HG02678 (cell line): ENCODE results near the gene SNCAIP.
A peak's percentile ranks its signal among the peaks of the same experiment; 100 is the strongest.

ENCODE experiments used
- ATAC-seq: cut with Tn5 transposase; IDR thresholded peaks from one replicate; pipeline ENCODE4 v1.9.1; 2021; ENCODE audit warnings: mild to moderate bottlenecking, moderate library complexity; ENCODE audit not compliant: unreplicated experiment

The SNCAIP gene

DNA sequence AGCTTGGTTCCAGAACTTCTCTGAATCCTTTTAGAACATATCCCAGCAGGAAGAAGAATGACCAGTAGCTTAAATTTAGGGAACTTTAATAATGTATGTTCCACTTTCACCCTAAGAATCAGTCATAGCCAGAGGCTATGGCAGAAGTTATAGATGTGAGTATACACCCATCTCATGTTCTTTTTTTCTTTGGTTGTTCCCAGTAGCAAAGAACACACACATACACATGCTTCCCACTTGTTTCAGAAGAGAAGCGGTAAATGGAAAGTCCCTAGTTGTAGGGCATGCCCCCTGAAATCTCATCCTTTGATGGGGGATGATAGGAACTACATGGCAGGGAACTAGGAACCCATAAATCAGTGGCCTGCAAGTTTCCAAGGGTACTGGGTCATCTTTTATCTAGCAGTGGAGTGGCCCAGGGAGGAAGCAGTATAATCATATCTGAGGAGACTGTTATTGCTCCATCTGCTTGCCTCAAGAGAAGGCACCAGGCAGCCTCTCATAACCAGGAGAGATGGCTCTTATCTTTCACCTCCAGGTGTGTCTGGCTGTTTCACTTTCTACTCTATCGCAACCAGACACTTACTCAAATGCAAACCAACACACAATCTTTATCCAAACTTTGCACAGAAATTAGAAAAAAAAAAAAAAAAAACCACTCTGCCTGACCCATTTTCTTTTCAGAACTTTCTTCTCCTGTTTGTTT, 109.5 kb downstream of the SNCAIP start:
- ATAC-seq: peak; percentile 90

DNA sequence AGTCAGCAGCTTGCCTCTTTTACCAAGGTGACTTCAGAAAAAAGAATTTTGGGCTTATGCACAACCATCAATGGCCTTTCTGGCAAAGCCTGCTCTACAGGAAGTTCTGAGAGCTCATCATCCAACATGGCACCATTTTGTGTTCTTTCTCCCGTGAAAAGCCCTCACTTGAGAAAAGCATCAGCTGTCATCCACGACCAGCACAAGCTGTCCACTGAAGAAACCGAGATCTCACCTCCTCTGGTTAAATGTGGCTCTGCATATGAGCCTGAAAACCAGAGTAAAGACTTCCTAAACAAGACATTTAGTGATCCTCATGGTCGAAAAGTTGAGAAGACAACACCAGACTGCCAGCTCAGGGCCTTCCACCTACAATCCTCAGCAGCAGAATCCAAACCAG, 111.2 kb downstream of the SNCAIP start:
- no peak for ATAC-seq

DNA sequence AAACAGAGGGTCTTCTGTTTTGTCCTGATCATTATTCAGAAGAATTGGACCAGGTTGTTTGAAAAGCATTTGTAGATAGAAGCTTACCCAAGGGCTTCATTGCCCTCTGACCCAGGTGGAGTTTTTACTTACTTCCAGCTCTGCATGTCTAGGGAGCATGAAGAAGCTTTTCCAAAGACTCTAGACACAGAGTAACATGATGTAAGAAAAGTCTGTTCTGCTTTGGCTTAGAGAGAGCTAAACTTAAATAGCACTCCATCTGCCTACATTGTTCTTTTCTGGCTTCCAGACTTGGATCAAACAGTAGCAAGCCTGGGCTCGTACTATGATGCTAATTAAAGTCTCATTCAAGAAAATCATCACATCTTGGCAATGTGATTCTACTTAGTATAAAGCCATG, 112.1 kb downstream of the SNCAIP start:
- no peak for ATAC-seq

DNA sequence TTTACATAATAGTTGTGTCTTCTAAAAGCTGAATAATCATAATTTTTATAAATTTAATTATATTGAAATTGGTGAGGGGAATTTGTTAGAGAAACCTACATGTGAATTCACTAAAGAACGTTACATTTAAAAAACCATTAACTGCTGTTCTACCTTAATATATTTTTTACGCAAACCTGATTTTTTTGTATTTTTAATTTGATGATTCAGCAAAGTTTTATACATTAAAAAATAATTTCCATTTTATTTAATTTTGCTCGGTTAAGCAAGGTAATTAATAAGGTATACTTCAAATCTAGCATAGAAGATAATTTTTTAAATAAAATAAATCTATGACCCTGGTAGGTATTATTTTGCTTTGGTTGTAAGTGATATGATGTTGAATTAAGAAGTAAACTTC, 114.3 kb downstream of the SNCAIP start:
- ATAC-seq: no peak

DNA sequence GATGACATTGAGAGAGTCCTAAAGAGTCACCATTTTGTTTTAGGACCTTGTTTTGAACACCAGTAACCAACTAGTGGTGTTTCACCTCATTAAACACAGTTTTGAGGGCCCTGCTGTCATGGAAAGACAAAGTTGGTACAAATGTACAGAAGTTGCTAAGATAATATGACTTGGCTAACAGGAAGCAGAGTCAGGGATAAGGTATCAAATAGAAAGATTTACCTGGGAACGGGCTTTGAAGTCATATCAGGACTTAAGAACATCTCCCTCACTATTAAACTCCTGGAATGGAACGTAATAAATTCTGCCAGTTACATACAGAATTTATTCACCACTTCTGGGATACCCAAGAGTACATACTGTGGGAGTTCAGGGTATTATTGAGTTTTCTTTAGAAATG, 115.6 kb downstream of the SNCAIP start:
- ATAC-seq: no peak

DNA sequence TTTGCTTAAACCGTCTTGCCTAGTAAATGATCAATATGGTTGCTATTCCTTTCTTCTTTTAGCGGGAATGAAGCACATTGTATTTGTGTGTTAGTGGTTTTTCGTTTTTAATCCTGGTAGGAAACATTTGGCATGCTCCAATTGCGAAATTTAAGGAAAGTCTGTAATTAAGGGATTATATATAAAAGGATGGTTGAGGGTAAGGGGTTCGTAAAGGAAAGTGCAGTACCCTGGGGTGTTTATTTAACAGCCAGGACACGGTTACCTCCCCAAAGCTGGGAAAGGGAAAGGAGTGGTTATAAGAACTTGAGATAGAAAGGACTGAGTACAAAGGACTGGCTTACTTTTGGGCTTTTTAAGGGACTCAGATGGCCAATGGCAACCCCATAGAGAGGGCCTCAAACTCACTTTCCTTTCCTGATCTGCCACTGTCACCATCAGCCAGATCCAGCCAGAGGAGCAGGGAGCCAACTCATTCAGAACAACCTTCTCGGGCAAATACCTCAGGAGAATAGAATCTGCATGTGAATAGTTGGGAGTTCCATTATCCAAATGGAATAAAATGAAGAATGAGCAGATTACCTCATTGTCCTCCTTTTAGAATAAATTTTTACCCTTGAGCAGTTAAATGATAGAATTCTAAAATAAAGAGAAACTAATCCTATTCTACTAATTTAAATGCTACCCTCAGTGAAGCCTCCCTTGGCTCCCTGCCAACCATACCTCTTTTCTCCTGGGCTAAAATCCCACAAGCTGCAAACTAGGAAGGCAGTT, 117.7 kb downstream of the SNCAIP start:
- ATAC-seq: no peak

DNA sequence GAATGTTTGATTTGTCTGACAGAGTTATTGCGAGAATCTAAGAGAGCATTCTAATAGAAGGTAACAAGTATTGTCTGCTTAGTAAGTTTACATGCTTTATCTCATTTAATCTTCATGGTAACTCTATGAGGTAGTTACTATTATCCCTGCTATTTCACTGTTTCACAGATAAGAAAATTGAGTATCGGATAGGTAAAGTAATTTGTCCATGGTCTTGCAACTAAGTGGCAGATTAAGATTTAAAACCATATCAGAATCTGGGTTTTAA, 118.2 kb downstream of the SNCAIP start:
- no peak for ATAC-seq

DNA sequence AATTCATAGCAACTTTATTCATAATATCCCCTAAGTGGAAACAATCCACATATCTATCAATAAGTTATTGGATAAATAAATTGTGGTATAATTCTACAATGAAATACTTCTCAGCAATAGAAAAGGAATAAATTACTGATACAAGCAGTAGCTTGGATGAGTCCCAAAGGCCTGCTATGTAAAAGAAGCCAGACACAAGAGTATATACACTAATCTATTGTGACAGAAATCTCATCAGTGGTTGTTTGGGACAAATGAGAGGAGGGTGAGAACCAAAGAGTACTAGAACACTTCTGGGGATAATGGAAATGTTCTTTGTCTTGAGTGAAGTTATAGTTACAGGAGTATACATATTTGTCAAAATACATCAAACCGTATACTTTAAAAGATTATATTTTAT, 119.3 kb downstream of the SNCAIP start:
- ATAC-seq: no peak

DNA sequence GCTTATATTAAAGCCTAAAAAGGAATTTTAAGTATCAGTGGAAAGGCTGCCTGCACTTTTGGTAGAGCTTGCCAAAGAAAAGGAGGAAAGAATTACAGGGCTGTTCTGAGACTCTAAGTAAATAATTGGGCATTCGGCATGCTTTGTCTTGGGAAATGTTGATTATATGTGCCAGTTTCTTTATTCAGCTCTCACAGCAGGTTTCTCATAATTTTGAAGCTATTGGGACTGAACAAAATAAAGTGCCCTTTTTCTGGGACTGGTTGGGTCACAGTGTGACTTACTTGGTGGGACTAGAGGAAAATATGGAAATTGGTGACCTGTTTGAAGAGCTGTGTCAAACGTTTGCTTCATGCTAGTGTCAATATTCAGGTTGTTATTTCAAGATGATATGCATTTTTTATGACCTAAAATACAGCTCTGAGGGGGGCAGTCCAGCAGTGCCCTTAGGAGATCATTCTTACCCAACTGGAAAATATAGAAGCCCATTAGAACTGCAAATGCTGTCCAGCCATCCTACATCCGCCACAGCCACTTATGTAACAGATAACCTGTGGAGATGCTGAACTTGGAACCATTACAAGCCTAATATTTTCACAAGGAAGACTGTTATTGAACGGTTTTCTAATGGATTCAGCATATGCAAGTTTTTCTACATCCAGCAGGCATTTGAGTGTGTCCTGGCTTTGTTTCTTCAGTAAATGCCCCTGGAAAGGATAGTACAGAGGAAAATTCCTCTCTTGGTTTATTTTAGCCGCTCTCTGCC, 122.4 kb downstream of the SNCAIP start:
- no peak for ATAC-seq

DNA sequence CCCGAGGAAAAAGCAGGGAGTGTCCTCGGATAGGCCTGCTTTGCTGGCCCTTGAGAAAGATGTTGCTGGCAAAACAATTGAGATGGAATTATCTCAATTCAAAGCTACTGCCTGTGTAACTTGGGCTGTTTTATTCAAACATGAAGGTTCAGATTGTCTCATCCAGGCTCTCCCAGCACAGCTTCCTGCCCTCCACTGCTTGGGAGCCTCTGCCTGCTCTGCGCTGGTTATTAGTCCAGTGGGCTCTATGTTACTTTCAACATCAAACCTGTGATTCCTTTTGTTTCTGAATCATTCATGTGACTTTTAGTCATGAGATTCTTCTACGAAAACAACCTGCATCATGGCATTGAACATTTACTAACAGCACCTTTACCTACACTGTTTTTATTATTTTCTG, 123.2 kb downstream of the SNCAIP start:
- no peak for ATAC-seq

DNA sequence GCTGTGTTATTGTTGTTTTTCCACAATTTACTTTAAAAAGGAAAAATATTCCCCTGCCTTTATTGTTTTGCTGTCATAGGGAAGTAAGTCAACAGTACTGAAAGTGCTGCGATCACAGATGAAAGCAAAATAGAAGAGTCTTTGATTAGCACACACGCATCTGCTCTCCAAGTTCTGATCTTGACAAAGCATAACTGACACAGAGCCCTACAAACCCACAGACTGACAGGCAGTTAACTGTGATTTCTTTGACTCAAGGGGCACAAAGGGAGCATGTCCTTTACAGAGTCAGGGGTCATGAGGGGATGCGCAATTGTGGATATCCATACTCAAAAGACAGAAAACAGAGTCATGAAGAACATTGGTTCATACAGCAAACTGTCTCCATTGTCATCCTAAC, 123.7 kb downstream of the SNCAIP start:
- no peak for ATAC-seq

DNA sequence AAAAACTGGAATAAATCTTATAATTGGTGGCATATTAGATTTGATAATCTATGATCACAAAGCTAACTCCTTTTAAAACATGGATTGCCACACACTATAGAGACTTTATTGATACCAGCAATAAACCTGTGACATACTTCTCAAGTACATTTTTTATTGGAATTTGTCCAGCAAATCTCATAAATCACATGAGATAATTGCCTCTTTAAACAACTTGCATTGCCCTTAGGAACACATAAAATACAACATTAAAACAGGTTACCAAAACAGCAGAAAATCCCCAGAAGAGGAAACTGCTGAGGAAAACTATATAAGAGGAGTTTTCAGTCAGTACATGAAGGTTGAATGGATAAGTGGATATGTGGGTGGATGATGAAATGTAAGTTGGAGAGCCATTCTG, 124.6 kb downstream of the SNCAIP start:
- ATAC-seq: no peak

DNA sequence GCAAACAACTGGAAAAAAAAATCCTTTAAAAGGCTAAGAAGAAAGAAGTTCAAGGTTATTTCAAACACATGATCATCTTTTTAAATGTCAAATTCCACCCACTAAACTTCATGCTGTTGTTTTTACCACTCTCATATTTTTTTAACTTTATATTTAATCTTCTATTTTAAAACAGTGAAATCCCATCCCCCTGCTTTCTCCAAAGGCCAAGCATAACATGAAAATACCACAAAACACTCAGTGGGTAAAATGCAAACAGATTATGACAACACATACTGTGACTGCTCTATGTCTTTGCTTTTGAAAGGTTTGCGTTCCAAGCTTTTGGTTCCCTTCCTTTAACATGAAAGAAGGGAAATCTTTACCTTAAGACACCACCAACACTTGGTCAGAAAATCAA, 127.6 kb downstream of the SNCAIP start:
- ATAC-seq: no peak

DNA sequence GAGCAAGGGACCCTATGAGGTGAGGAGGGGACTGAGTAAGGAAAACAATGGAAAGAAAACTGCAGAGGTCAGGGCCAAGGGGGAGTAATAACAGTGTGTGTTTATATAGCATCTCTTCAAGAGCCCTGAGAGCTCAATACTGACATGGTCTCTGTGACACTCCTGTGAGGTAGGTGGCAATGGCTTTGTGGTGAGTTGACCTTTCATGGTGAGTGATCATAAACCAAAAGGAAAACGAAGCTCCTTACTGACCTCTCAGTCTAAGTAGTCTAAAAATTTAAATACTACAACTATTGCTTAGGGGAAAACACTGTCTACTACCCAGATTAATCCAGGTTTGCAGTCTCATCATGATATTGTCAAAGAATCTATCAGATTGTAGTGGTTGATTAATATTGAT, 130.9 kb downstream of the SNCAIP start:
- peak; percentile 76 for ATAC-seq

DNA sequence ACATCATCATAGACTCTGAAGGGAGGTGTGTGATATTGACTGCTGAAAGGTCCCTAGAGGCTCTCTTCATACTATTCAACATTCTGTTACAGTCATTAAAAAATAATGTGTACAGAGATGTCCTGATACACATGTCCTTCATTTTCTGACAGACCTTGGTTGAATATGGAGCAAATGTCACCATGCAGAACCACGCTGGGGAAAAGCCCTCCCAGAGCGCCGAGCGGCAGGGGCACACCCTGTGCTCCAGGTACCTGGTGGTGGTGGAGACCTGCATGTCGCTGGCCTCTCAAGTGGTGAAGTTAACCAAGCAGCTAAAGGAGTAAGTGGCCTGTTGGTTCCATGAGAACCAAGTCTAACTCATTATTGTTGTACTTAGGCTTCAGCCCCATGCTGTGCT, 132.4 kb downstream of the SNCAIP start:
- no peak for ATAC-seq

DNA sequence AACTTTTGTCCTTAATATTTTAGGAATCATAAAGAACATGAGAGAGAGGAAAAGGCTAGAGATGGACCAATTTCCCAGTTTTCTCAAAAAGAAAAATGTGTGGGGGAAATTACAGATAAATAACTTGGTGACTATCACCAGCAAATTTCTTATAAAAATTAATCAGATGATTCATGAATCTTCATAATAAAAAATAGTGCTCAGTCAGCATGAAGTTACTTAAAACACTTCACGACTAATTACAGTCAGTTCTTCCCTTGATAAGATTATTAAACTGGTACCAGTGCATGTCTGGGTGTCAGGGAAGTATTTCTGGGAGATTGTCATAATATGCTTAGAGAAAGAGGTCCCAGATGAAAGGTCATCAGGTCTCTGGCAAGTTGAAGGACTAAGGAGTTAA, 133.0 kb downstream of the SNCAIP start:
- no peak for ATAC-seq

DNA sequence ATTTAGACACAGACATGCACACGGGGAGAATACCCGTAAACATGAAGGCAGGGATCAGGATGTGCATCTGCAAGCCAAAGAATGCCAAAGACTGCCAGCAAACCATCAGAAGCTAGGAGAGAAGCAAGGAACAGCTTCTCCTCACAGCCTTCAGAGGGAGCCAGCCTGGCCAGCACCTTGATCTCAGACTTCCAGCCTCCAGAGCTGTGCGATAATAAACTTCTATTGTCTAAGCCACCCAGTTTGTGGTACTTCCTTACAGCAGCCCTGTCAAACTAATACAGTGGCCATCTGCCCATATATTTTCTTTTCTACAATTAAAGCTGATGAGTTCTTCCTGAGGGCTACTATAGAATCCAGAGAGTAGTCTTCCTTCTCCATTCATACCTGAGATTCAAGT, 135.0 kb downstream of the SNCAIP start:
- ATAC-seq: no peak

DNA sequence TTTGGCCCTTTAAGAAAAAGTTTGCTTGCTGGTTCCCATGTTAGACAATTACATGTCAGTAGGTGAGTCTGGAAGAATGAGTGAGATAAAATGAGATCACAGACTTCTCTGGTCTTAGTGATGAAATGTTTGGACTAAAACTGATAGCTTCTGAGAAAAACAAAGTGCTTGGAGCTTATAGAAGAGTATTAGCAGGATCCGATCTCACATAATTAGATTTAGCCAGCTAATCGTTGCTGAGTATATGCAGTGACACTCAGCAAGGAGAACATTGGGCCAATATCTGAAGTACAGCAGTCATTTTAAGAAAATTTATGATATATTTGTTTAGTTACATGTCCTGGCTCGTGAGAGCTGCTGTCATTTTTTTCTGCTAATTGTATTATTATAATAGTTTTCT, 135.8 kb downstream of the SNCAIP start:
- ATAC-seq: no peak

DNA sequence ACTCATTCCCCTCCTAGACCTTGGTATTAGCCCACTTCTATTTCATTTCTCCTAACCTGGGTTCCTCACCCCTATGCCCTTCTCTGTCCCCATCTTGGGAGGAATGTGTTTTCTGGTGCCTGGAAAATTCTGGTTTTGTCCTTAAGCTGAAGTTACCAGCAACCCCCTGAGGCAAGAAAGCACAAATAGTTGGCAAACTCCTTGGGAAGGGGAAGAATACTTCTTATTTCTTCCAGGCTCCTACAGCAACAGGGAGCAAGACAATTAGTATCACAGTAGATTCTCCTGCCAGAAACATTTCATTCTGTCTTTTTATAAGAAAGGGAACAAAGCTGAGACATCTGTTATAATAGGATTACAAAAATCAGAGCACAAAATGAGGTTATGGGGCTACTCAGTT, 142.5 kb downstream of the SNCAIP start:
- no peak for ATAC-seq

DNA sequence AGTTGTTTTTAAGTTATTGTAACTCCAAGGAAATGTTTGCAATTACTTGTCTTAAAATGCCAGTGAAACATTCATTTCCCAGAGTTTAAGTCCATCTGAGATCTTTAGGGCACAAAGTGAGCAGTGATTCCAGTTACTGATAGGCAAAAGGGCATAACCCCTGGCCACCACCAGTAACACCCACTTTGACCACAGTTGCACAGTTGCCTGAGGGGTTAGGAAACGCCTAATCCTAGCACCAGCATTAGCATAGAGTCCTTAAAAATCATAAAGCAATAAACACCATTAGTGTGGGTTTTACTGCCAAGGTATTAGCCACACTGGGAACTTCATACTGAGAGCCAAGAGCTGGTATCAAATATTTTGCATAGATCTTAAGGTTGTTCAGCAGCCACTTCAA, 143.9 kb downstream of the SNCAIP start:
- no peak for ATAC-seq

DNA sequence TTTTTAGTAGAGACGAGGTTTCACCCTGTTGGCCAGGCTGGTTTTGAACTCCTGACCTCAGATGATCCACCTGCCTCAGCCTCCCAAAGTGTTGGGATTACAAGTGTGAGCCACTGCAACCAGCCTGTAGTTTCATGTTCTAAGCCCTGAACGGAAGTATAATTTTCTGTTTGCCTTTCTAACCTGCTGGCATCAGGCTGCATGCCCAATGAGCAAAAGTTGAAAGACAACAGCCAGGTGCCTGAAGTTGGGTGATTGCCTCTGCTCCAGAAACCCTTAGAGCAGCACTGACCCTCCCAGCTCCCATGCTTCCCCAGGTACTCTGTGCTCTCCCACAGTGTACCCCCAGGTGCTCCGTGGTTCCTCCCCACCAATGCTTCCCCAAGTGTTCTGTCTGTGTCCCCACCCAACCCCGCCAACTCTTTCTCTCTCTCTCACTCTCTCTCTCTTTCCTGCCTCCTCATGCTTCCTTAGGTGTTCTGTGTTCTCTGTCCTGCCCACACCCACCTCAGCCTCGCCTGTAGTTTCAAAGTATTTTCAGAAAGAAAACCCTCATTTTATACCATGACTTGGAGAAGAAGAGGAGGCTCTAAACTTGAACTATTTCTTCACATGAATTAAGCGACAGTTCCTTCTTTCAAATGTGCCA, 145.3 kb downstream of the SNCAIP start:
- no peak for ATAC-seq
